GM19351 (cell line): ENCODE results near the gene HCFC1.

Experiments used
- ATAC-seq: cut with Tn5 transposase; IDR thresholded peaks from one replicate; pipeline ENCODE4 v1.9.1; 2021; ENCODE audit warnings: mild to moderate bottlenecking, moderate library complexity; ENCODE audit not compliant: unreplicated experiment

HCFC1 gene

GRCh38 chrX:153925739-153926551 lies 45.7 kb downstream of the HCFC1 start, which contains the start of gene ARHGAP4:
TSS of gene ARHGAP4 (minus strand) at chrX:153926264. CDS start at chrX:153926202, 62 bp downstream.
- no peak for ATAC-seq

DNA sequence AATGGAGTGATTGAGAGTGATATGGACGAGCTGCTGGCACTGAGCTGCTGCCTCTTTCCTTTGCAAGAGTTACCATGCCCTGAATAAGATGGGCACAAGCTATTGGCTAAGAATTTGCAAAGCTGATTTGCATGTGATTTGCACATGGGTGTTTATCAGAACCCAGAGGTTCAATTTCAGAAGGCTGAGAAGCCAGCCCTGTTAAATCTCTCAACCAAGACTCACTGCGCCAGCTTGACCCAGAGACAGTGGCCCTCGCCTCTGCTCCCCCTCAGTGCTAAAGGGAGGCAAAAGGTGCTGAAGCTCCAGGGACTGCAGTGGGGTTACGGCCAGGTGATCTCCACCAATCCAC lies 46.3 kb downstream of the HCFC1 start:
- no peak for ATAC-seq

DNA sequence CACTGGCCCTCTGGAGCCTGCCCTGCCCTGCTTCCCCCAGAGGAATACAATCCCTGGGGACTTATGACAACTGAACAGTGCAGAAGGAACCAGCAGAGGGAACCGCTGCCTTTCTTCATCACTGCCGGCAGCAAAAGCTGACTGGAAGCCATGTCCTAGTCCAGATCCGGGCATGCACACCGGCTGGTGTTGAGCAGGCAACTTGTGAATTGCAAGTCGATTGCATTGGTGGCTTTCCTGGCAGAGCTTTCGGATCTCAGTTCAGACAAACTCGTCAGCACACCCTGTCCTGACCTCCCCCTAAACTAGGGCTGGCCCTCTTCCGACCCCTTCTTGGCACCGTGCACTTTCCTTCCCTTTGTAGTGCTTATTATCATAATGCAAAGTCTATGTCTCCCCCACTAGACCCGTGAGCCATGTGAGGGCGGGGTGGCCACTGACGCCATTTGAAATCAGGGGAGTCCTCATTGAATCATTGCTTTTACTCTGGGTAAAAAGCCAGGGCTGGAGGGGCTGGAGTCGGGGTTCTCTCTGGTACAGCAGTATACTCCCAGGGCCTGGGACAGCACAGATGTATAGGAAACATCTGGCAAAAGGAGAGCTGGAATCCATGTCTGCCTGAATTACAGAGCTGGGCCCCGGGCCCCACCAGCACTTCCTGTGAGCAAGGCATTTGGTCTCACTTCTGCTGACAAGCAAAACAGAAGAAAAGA lies 47.3 kb downstream of the HCFC1 start:
- ATAC-seq: no peak

DNA sequence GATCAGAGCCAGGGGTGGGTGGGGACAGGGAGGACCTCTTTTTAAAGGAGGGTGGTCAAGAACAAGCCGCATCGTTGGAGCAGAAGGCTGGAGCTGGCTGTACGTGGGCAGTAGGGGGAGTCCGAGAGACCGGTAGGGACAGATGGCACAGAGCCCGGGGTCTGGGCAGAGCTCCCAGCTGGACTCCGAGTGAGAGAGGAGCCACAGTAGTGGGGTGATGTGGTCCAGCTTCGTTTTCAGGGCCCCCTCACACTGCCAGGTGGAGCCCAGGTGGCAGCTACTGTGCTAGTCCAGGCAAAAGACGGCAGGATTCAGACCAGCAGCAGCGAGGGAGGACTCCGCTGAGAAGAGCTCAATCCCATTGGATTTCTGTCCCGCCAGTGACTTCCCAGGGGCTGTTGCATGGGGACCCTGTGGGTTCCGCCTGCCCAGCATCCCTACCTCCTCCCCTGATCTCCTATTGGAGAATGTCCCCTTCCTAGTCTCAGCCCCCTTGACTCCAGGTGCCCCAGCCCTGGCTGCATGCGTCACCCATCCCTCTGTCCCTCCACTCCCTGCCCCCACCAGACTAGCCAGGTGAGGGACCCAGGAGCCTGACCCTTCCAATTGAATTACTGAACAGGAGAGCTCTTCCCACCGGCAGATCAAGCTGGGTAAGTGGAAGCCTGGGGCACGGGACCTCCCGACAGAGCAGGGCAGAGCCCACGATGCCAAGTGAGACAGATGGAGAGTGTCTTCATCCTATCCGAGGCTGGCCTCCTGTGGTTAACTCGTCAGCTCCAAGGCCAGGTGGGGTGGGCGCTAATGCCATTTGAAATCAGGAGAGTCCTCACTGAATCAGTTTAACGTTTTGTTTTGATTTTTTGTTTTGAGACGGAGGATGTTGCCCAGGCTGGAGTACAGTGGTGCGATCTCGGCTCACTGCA lies 48.4 kb downstream of the HCFC1 start:
- no peak for ATAC-seq

DNA sequence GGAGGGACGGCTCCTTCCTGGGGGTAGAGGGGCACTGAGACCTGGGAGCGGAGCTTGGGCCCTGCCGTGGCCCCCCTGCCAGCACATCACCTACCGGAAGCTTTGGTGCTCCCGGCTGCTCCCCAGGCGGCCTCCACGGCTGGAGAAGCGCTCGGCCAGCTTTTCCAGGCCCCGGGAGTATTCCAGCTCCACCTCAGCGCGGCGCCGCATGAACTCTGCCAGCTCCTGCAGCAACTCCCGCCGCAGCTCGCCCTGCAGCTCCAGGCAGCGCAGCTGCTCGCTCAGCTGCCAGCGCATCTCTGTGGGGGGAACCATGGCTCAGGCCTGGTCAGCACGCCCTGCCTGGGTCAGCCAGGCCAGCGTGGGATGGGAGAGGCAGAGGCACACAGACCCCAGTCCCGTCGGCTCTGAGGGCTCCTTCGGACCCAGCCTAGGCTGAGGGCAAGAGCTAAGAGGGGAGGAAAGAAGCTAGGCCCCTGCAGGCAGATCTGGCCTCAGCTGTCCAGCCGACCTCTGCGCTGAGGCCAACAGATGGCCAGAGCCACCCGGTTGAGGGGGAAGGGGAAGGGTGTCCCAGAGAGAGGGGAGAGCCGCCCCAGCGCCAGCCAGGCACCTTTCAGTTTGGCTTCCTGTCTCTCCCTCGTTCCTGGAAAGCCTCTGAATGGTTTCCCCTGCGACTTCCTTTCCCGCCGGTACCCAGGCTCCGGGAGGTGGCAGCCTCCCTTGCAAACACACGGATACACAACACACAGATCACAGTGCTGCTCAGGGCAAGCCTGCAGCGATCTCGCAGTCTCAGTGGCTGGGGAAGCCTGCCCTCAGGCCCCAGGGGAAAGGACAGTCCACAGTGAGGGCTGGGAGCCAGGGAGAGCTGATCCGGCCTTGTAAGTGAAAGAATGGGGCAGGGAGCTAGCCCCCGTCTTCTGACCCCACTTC lies 49.8 kb downstream of the HCFC1 start:
- ATAC-seq: no peak

DNA sequence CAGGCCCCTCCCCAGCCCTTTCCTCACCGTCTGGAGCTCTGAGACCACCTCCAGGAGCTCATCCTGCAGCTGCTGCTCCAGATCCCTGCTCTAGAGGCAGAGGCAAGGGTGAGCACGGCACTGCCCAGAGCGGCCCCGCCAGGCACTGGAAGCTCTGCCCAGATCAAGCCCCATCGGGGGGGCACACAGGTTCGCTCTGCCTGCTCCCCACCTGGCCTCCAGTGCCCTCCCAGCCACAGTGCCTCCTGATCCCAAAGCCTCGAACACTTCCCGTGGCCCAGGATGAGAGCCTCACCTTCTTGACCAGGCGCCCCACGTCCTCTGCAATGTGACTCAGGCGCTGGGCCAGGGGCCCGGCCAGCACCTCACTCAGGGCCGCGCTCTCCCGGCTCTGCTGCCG lies 50.5 kb downstream of the HCFC1 start:
- no peak for ATAC-seq

DNA sequence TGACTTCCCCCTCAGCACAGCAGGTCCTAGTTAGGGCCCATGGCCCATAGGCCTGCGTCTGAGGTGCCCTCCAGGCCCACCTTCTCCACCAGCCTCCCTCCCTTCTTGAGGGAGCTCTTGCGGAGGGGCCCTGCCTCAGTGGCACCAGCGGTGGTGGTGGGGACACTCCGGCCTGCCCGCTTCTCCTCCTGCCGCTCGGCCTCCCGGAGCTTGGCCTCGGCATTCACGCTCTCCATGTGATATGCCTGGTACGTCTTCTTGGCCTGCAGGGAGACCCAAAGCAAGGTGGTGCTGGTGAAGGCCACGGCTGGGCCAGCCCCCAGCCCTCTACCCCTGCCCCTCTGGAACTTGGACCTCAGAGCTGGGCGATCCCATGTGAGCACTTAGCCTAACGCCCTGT lies 51.1 kb downstream of the HCFC1 start:
- no peak for ATAC-seq

GRCh38 chrX:153919281-153919680 lies 52.3 kb downstream of the HCFC1 start:
- ATAC-seq: no peak

DNA sequence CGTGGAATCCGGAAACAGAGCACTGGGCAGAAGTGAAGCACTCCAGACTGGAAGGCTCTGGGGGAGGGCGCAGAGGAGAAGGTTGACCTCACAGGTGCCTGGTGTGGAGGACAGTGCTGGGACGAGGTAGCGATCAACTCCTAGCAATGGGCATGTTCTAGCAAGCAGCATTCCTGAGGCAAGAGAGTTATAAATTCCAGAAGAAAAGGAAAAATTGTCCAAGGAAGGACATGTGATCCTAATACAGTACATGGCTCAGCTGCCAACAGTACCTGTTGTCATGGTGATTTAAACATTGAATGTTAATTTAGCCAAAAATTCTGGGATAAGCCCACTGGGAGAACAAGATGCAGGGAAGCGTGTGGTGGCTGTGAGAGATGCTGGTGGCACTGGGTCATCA lies 53.7 kb downstream of the HCFC1 start:
- no peak for ATAC-seq

GRCh38 chrX:153913701-153914100 lies 57.9 kb downstream of the HCFC1 start:
- no peak for ATAC-seq

DNA sequence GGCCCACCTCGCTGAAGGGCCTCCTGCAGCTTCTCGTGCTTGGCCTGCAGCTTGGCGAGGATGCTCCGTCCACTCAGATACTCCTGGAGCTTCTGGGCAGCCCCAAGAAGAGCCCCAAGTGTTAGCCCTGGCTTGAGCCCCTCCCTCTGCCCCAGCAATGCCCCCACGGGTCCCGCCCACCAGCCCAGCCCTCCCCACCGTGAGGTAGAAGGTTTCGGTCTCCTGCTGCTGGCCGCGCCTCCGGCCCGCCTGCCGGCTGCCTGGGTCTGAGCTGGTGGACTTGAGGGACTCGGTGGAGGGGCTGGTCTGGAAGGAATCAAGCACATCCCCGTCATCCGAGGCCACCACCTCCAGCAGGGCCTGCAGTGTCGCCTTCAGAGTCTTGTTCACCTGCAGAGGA lies 58.4 kb downstream of the HCFC1 start:
- no peak for ATAC-seq

GRCh38 chrX:153911798-153912197 lies 59.8 kb downstream of the HCFC1 start:
- ATAC-seq: no peak

GRCh38 chrX:153910446-153910845 lies 61.2 kb downstream of the HCFC1 start:
- no peak for ATAC-seq

GRCh38 chrX:153909980-153910360 lies 61.6 kb downstream of the HCFC1 start:
- ATAC-seq: no peak

DNA sequence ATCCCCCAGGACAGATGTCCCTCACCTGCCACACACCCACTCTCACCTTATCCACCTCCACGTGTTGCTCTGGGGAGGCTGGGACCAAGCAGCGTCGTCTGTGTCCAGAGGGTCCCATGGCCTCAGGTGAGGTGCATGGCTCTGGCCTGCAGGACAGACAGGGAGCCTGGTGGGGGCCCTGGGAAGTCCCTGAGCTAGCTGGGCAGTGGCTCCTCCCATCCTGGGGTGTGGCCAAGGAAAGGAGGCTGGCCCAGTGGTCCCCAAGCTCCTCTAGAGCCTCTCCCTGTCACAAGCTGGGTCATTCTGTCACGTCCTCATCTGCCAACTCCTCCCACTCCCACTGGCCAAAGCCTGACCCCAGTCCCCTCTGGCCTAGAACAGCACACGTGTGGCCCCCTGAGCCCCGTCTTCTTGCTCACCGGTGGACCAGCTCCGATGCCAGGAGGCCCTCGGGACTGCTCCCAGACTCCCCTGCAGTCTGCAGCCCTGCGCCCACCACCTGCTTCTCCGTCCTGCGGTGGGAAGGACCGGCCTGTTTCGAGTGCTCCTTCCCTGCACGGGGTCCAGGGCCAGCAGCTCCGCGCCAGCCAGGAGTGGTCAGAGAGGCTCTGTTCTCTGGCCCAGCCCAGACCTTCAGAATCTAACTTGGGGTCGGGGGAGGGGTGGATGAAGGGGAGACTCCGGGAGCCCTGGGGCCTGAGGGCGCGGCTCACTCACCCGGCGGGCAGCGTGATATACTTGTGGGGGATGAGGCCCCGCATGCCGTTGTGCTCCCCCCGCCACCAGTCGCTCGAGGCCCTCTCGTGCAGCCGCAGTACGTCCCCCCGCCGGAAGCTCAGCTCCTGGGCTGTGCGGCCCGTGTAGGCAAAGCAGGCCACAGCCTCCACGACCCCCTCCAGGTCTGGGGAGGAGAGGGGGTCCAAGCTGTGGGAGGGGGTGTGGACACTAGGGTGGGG lies 62.3 kb downstream of the HCFC1 start:
- ATAC-seq: peak; percentile 61

- ATAC-seq: no peak
Measured at GRCh38 chrX:153908219-153908860, 63.3 kb downstream of the HCFC1 start.

DNA sequence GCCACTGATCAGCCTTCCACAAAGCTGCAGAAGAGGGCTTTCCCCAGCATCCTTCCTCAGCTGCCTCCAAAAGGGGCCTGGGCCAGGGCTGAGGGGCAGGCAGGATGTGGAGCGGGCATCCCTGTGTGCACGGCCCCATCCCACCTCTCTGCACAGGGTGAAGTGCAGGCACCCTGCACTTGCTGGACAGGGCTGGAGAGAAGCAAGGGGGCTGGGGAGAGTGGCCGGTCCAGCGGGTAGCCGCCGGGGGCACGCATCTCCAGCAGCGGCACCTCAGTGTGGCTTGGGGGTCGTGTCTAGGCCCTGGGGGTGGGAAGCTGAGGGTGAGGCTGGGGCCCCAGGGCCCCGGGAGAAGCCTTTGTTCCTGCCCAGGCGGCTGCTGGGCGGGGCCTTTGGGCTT lies 64.2 kb downstream of the HCFC1 start:
- ATAC-seq: no peak

GRCh38 chrX:153906126-153906917 lies 65.3 kb downstream of the HCFC1 start:
- no peak for ATAC-seq
